MM.1S (cell line): Measurements from ENCODE around the gene CLASP1.

Experiments used
- EZH2 ChIP-seq: fragments of 300-600 bp; sonication (generic); optimal IDR thresholded peaks from 2 replicates; pipeline ENCODE3; 2017; ENCODE audit warnings: low read depth, mild to moderate bottlenecking, antibody characterized with exemption, low read length, mixed read lengths
- TF ChIP-seq, protein P1 (sequence below): fragments of 300-600 bp; sonication (generic); IDR thresholded peaks from 2 replicates; pipeline ENCODE4 v1.5.1; 2016; ENCODE audit warnings: antibody characterized with exemption, low read length, mixed read lengths

DNA sequence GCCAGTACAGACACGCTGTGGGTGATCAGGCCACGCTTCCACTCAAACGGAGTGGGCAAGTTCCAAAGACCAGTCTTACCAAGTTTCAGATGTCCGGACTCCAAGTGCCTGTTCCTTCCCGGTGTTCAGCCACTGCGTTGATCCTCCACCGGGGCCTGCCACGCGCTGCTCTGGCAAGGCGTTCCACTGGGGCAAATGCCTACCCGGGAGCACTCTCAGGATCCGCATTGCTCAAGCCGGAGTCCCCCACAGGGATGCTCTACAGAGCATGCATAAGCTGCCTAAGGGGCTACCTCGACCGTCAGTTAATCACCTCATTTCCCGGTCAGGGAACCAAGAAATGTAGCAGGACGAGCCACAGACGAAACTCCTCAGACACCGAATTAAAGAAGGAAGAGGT lies 37.0 kb upstream of the CLASP1 start:
- no peak for TF ChIP-seq EZH2
- TF ChIP-seq, protein P1, sequence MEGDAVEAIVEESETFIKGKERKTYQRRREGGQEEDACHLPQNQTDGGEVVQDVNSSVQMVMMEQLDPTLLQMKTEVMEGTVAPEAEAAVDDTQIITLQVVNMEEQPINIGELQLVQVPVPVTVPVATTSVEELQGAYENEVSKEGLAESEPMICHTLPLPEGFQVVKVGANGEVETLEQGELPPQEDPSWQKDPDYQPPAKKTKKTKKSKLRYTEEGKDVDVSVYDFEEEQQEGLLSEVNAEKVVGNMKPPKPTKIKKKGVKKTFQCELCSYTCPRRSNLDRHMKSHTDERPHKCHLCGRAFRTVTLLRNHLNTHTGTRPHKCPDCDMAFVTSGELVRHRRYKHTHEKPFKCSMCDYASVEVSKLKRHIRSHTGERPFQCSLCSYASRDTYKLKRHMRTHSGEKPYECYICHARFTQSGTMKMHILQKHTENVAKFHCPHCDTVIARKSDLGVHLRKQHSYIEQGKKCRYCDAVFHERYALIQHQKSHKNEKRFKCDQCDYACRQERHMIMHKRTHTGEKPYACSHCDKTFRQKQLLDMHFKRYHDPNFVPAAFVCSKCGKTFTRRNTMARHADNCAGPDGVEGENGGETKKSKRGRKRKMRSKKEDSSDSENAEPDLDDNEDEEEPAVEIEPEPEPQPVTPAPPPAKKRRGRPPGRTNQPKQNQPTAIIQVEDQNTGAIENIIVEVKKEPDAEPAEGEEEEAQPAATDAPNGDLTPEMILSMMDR, result no peak
